ENCODE results near the gene EDIL3. TPM values are rescaled to one million over a fixed set of nuclear protein-coding genes. Genes with fewer than 3 reads are reported as not detected.

EDIL3 gene
- total and polyA plus RNA-seq, 2 of the 13 experiments (the other 11 are each of a cell fraction or from before 2014, with no cell fraction given) = 0.01 TPM; not detected in 1

- intact Hi-C loops (cut with micrococcal nuclease; ENCODE audit: unreplicated experiment) (no loop called here), in situ Hi-C loops (cut with HindIII; ENCODE audit: extremely low pct_ligation_motif_present, low pct_unique_long_range_greater_than_20kb) (no loop called here)
- ATAC-seq (no peak), FAIRE-seq (no peak), DNase-seq (ENCODE audit: low spot score) (no peak)
- no TSS peak for BruUV-seq (replicated peaks)
- POLR2A ChIA-PET = no interaction called here
- H3K36me3 ChIP-seq (replicated peaks in 1 of 2; ENCODE audit: control insufficient read depth in 1 of 2, insufficient read depth in 2 of 2, low read length in 2 of 2) = no peaks in the 10 kb centered on the region
- H3K9me3 ChIP-seq (ENCODE audit: low read length) = no peaks in the 10 kb centered on the region
- no peak overlapping the region for H3K4me2 ChIP-seq (ENCODE audit: low read depth, low read length)
- no peaks in the 10 kb centered on the region for H3K4me1 ChIP-seq (ENCODE audit: insufficient read depth, low read length)
- no peak overlapping the region for H2AFZ ChIP-seq (ENCODE audit: low read length)
- H3K27me3 ChIP-seq (ENCODE audit: control insufficient read depth in 1 of 2, insufficient read depth in 2 of 2, low read length in 2 of 2) = no peaks in the 10 kb centered on the region
- WGBS (ENCODE audit: low lambda C conversion rate) = 3% methylated on average over 3 of the region's 3 CpGs
- H4K20me1 ChIP-seq (ENCODE audit: insufficient read depth, low read length) = no peaks in the 10 kb centered on the region
- H3K9ac ChIP-seq (ENCODE audit: insufficient read depth, low read depth, low read length) = no peak overlapping the region
- H3K4me3 ChIP-seq (replicated peaks in 1 of 3; ENCODE audit: insufficient read depth in 1 of 3, low read depth in 2 of 3, low read length in 3 of 3) = no peak overlapping the region
- CTCF ChIA-PET (ENCODE audit: low intra/inter-chr PET ratio, low total read pairs) = no interaction called here
- H3K27ac ChIP-seq (ENCODE audit: extremely low read length, insufficient read depth, low read length) = no peak overlapping the region
- TF ChIP-seq ZNF512 (CRISPR knock-in tag; IDR thresholded peaks at IDR 0.05) = no peak
- TF ChIP-seq NR2C2 (CRISPR knock-in tag; IDR thresholded peaks at IDR 0.05; ENCODE audit: borderline replicate concordance) = no peak
- TF ChIP-seq DNMT1 (CRISPR knock-in tag; IDR thresholded peaks at IDR 0.05) = no peak
- no peak for TF ChIP-seq RAD51 (IDR thresholded peaks at IDR 0.05; ENCODE audit: borderline replicate concordance)
- no peak for TF ChIP-seq ZNF589 (CRISPR knock-in tag; conservative IDR thresholded peaks at IDR 0.05)
- no peak for TF ChIP-seq MXD1 (CRISPR knock-in tag; IDR thresholded peaks at IDR 0.05)
- no peak for TF ChIP-seq ELF3 (CRISPR knock-in tag; IDR thresholded peaks at IDR 0.05)
- no peak for TF ChIP-seq ZFP36L2 (CRISPR knock-in tag; IDR thresholded peaks at IDR 0.05)
- H3K79me2 ChIP-seq (ENCODE audit: insufficient read depth, low read length) = no peaks in the 10 kb centered on the region
Measured at GRCh38 chr5:84181093-84181492, 203.6 kb downstream of the EDIL3 start.

All from HepG2 (cell line).